Suprapubic skin (tissue), 4 donors: ENCODE results near the gene CXCL14.

ENCODE experiments used
- EP300 ChIP-seq: sonication (generic); formaldehyde crosslinking; IDR thresholded peaks from one replicate; pipeline ENCODE4 v1.6.1; 2017; ENCODE audit warnings: antibody characterized with exemption
- POLR2A ChIP-seq, 2 donors: fragments of 450-650 bp; IDR thresholded peaks; one replicate each; pipeline ENCODE4 v1.6.1; 2017; ENCODE audit warnings: antibody characterized with exemption in 2 of 2, mild to moderate bottlenecking in 2 of 2, moderate library complexity in 2 of 2
- POLR2AphosphoS5 ChIP-seq, 3 donors: sonication (generic); formaldehyde crosslinking; IDR thresholded peaks; one replicate each; pipeline ENCODE4 v1.6.1; 2017; ENCODE audit warnings: antibody characterized with exemption in 3 of 3
- TF ChIP-seq, protein P1 (sequence below), 2 donors: fragments of 200-600 bp in 1 of 2; fragments of 450-650 bp in 1 of 2; sonication (generic) in 1 of 2; IDR thresholded peaks; one replicate each; pipeline ENCODE4 v1.5.1; 2016 to 2019; ENCODE audit warnings: antibody characterized with exemption in 2 of 2, mild to moderate bottlenecking in 1 of 2, moderate library complexity in 1 of 2

DNA sequence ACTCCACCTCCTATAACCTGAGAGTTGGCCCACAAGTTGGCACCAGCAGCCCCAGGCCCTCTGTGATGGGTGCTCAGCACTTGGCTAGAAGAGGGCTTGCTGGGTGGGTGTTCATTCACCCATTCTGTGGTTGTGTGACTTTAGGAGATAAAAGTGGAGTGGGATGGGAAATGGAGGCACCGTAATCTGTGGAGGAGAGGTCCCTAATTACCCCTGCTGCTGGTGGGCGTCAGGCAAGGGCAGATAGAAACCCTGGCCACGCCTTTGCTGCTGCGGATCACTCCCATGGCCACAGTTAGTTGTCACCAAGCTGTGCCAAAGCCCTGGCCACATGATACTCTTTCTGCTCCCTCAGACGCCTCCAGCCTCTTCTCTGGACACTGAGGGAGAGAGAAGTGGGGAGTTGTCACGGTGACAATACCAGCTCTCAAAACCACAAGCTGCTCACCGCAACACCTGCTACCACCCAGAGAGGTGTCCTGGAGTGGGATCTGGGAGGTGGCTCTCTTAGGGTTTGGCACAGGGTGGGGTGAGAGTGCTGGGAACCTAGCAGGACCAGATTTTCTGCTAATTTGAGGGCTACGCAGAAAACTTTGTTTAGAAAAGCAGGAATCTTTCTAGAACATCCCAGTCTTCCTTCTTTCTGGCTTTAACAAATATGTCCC lies 31.1 kb downstream of the CXCL14 start:
- TF ChIP-seq, protein P1, sequence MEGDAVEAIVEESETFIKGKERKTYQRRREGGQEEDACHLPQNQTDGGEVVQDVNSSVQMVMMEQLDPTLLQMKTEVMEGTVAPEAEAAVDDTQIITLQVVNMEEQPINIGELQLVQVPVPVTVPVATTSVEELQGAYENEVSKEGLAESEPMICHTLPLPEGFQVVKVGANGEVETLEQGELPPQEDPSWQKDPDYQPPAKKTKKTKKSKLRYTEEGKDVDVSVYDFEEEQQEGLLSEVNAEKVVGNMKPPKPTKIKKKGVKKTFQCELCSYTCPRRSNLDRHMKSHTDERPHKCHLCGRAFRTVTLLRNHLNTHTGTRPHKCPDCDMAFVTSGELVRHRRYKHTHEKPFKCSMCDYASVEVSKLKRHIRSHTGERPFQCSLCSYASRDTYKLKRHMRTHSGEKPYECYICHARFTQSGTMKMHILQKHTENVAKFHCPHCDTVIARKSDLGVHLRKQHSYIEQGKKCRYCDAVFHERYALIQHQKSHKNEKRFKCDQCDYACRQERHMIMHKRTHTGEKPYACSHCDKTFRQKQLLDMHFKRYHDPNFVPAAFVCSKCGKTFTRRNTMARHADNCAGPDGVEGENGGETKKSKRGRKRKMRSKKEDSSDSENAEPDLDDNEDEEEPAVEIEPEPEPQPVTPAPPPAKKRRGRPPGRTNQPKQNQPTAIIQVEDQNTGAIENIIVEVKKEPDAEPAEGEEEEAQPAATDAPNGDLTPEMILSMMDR (IDR thresholded peaks at IDR 0.05) = no peak
- no peak for TF ChIP-seq POLR2A (IDR thresholded peaks at IDR 0.05)
- TF ChIP-seq POLR2AphosphoS5 (IDR thresholded peaks at IDR 0.05) = no peak
- no peak for TF ChIP-seq EP300
